Measurements from ENCODE around the gene POLRMT.

The POLRMT gene

GRCh38 chr19:580274-580835 is 53.0 kb downstream of the POLRMT start:
- DNase-seq (ENCODE audit: low read depth in 2 of 2, low spot score in 1 of 2): no peak

- DNase-seq (ENCODE audit: low read depth in 2 of 2, low spot score in 1 of 2): no peak
Measured at GRCh38 chr19:579842-580155, 53.5 kb downstream of the POLRMT start.

GRCh38 chr19:579111-579841 is 54.1 kb downstream of the POLRMT start:
- DNase-seq (ENCODE audit: low read depth in 2 of 2, low spot score in 1 of 2): no peak

GRCh38 chr19:577439-578392 is 55.6 kb downstream of the POLRMT start:
- no peak for DNase-seq (ENCODE audit: low read depth in 2 of 2, low spot score in 1 of 2)

GRCh38 chr19:576768-577438 is 56.4 kb downstream of the POLRMT start:
- DNase-seq (ENCODE audit: low read depth in 2 of 2, low spot score in 1 of 2): no peak

GRCh38 chr19:575527-576506 is 57.5 kb downstream of the POLRMT start:
- no peak for DNase-seq (ENCODE audit: low read depth in 2 of 2, low spot score in 1 of 2)

- DNase-seq (ENCODE audit: low read depth in 2 of 2, low spot score in 1 of 2): no peak
Measured at GRCh38 chr19:574658-575526, 58.4 kb downstream of the POLRMT start.

GRCh38 chr19:573519-573825 is 59.9 kb downstream of the POLRMT start:
- DNase-seq (ENCODE audit: low read depth in 2 of 2, low spot score in 1 of 2): no peak

GRCh38 chr19:572743-573518 is 60.4 kb downstream of the POLRMT start:
- no peak for DNase-seq (ENCODE audit: low read depth in 2 of 2, low spot score in 1 of 2)

GRCh38 chr19:572140-572742 is 61.1 kb downstream of the POLRMT start, which contains the start of gene BSG:
Gene BSG (plus strand): TSS chr19:572596. CDS start chr19:572635, 39 bp downstream.
- peak; percentile 96 to 98 for DNase-seq (ENCODE audit: low read depth in 2 of 2, low spot score in 1 of 2)

- DNase-seq (ENCODE audit: low read depth in 2 of 2, low spot score in 1 of 2): no peak
Measured at GRCh38 chr19:571566-571974, 61.8 kb downstream of the POLRMT start.

GRCh38 chr19:570937-571565 is 62.3 kb downstream of the POLRMT start:
- DNase-seq (ENCODE audit: low read depth in 2 of 2, low spot score in 1 of 2): no peak

- no peak for DNase-seq (ENCODE audit: low read depth in 2 of 2, low spot score in 1 of 2)
Measured at GRCh38 chr19:570251-570686, 63.1 kb downstream of the POLRMT start.

- DNase-seq (ENCODE audit: low read depth in 2 of 2, low spot score in 1 of 2): no peak
Measured at GRCh38 chr19:567296-567900, 65.9 kb downstream of the POLRMT start.

All from stimulated activated CD8-positive, alpha-beta memory T cell treated with anti-CD3 and anti-CD28 coated beads, Interleukin-4, amount 100 ng/mL, for 1 hour (primary cell).